ENCODE data around the gene CDC16.

The CDC16 gene

GRCh38 chr13:114283576-114283975, 48.9 kb downstream of the CDC16 start:
- ChIA-PET CTCF (no interaction called here), POLR2A (no interaction called here)
- no peak for DNase-seq (ENCODE audit: extremely low spot score)
- TF ChIP-seq CTCF (IDR thresholded peaks at IDR 0.05; ENCODE audit: control extremely low read depth, extremely low read depth, low read depth, missing control alignments) = no peak

GRCh38 chr13:114284680-114285079, 50.0 kb downstream of the CDC16 start:
- ChIA-PET POLR2A (no interaction called here), CTCF (no interaction called here)
- TF ChIP-seq CTCF (IDR thresholded peaks at IDR 0.05; ENCODE audit: control extremely low read depth, extremely low read depth, low read depth, missing control alignments) = no peak
- no peak for DNase-seq (ENCODE audit: extremely low spot score)

- ChIA-PET POLR2A (no interaction called here), CTCF (no interaction called here)
- no peak for TF ChIP-seq CTCF (IDR thresholded peaks at IDR 0.05; ENCODE audit: control extremely low read depth, extremely low read depth, low read depth, missing control alignments)
- no peak for DNase-seq (ENCODE audit: extremely low spot score)
Measured at GRCh38 chr13:114285166-114285808, 50.6 kb downstream of the CDC16 start.

GRCh38 chr13:114286808-114287207, 52.1 kb downstream of the CDC16 start:
- no peak for TF ChIP-seq CTCF (IDR thresholded peaks at IDR 0.05; ENCODE audit: control extremely low read depth, extremely low read depth, low read depth, missing control alignments)
- ChIA-PET CTCF (no interaction called here), POLR2A (no interaction called here)
- no peak for DNase-seq (ENCODE audit: extremely low spot score)

- no peak for DNase-seq (ENCODE audit: extremely low spot score)
- TF ChIP-seq CTCF (IDR thresholded peaks at IDR 0.05; ENCODE audit: control extremely low read depth, extremely low read depth, low read depth, missing control alignments) = no peak
- ChIA-PET CTCF (interaction anchor here (1.0 to 1.5 kb wide), 2 partner anchors 23 to 39 kb away, joined by 3 read pairs; no protein-coding TSS in a partner anchor), POLR2A (no interaction called here)
Measured at GRCh38 chr13:114288157-114288591, 53.5 kb downstream of the CDC16 start.

- DNase-seq (ENCODE audit: extremely low spot score) = no peak
- ChIA-PET CTCF (no interaction called here), POLR2A (no interaction called here)
- no peak for TF ChIP-seq CTCF (IDR thresholded peaks at IDR 0.05; ENCODE audit: control extremely low read depth, extremely low read depth, low read depth, missing control alignments)
Measured at GRCh38 chr13:114296448-114296847, 61.8 kb downstream of the CDC16 start.
